Mucosa of rectum (tissue), 2 donors: ENCODE results near the gene CTRB1.
A peak's percentile ranks its signal among the peaks of the same experiment; 100 is the strongest.

Experiments used
- H3K27ac ChIP-seq, 2 donors: one replicate each; pipeline ENCODE4 v1.7.0; 2013; ENCODE audit warnings: inconsistent platforms in 2 of 2, low read depth in 2 of 2, low read length in 2 of 2
- H3K27me3 ChIP-seq, 2 donors: one replicate each; pipeline ENCODE4 v1.7.0; 2013; ENCODE audit warnings: low read length in 2 of 2; ENCODE audit not compliant: control insufficient read depth in 2 of 2, insufficient read depth in 2 of 2
- H3K36me3 ChIP-seq, 2 donors: one replicate each; pipeline ENCODE4 v1.7.0; 2013; ENCODE audit warnings: low read length in 2 of 2; ENCODE audit not compliant: control insufficient read depth in 2 of 2, insufficient read depth in 2 of 2
- H3K4me1 ChIP-seq, 2 donors: one replicate each; pipeline ENCODE4 v1.7.0; 2013; ENCODE audit warnings: low read length in 2 of 2, mild to moderate bottlenecking in 1 of 2; ENCODE audit not compliant: control insufficient read depth in 2 of 2, insufficient read depth in 2 of 2
- H3K4me3 ChIP-seq, 2 donors: one replicate each; pipeline ENCODE4 v1.7.0; 2013; ENCODE audit warnings: low read length in 2 of 2
- H3K9ac ChIP-seq, 2 donors: one replicate each; pipeline ENCODE4 v1.7.0; 2013; ENCODE audit warnings: low read length in 2 of 2, low read depth in 1 of 2, mild to moderate bottlenecking in 1 of 2
- H3K9me3 ChIP-seq, 2 donors: one replicate each; pipeline ENCODE4 v1.7.0; 2013; ENCODE audit warnings: low read length in 2 of 2; ENCODE audit not compliant: control insufficient read depth in 2 of 2
- donor health status: healthy.
- donor health status: Normal muscosa, but diverticular disease.

CTRB1 gene

DNA sequence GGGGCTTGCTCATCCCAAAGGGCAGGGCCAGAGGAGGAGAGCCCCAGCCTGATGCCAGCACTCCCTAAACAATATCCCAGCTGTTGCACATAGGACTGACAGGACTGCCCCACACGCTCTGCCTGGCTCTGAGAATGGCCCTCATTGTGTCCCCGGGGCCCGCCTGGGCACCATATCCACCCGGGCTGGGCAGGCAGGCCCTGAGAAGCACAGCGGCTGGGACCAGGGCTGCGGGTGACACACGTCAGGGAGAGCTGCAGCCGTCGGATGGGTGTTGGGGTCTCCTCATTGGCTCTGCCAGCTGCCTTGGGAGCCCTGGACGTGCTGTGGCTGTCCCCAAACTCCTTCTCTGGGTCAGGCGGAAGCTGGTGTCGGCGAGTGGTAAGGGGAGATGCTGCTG is 28.5 kb downstream of the CTRB1 start:
- H3K36me3 ChIP-seq, result peaks cover 0 to 5% of the 10 kb centered on the region in 2 donors
- no peak overlapping the region for H3K4me3 ChIP-seq
- no peaks in the 10 kb centered on the region for H3K9me3 ChIP-seq
- H3K9ac ChIP-seq, result no peak overlapping the region
- peaks cover 0 to 1% of the 10 kb centered on the region in 2 donors for H3K27me3 ChIP-seq
- H3K4me1 ChIP-seq, result peaks cover 54 to 67% of the 10 kb centered on the region in 2 donors
- H3K27ac ChIP-seq, result peak overlapping the region; percentile 35 to 95

DNA sequence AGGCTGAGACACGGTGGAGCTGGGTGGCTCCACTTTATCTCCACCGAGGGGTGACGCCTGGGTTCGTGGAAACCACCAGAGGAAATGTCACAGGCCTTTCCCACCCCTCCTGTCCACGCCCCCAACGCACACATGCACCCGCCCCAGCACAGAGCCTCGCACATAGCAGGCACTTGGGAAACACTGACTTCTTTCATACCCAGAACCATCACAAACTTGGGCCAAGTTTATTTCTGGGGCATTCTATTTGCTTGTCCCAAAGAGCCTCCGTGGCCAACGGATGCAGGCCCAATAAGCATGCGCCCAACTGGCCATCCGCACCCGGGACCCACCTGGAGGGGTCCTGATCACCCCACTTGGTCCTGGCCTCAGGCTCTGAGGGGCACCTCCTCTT is 29.4 kb downstream of the CTRB1 start:
- Histone ChIP-seq H3K4me1 (peaks cover 62 to 76% of the 10 kb centered on the region in 2 donors), H3K9me3 (no peaks in the 10 kb centered on the region), H3K4me3 (peak overlapping the region in 1 of 2 donors; percentile 26), H3K9ac (peak overlapping the region in 1 of 2 donors; percentile 47), H3K27ac (peak overlapping the region; percentile 49 to 95), H3K27me3 (peaks cover 0 to 3% of the 10 kb centered on the region in 2 donors), H3K36me3 (no peaks in the 10 kb centered on the region)

DNA sequence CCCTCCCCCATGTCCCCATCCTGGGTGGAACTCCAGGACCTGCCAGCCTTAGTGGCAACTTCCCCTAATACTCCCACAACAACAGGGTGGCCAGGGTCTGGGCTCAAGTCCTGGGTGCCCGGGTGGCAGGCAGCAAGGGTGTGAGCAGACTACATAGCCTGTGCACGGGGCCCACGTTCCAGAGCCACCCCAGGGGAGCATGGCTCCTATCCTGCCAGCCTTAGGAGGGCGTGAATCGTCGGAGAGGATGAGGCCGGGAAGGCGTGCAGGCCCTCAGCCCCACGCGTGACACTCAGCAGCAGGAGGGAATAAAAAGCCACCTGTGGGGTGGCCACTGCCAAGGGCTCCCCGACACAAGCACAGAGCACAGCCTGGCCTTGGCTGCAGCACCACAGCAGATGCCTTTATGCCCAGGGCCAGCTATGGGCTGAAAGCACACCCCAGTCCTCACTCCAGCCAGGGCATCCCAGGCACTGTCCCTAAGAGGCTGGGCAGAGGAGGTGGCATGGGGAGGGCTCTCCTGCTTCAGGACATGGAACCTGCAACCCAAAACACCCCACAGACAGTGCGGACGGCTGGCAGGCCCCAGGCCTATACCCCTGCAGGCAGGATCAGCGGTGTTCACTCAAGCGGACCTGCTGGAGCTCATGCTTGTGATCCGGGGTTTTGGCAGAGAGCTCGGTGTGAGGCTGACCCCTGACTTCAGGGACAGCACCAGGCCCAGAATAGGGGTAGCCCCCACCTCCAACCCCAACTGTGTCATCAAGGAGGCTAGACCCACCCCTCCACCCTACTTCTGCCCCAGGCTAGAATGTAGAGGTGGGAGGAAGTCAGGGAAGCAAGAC is 30.0 kb downstream of the CTRB1 start:
- H3K4me1 ChIP-seq, result peaks cover 61 to 75% of the 10 kb centered on the region in 2 donors
- H3K9me3 ChIP-seq, result no peaks in the 10 kb centered on the region
- H3K27ac ChIP-seq, result peak overlapping the region; percentile 49 to 95
- H3K9ac ChIP-seq, result peak overlapping the region; percentile 60 to 97
- peaks cover 0 to 3% of the 10 kb centered on the region in 2 donors for H3K27me3 ChIP-seq
- H3K4me3 ChIP-seq, result peak overlapping the region; percentile 26 to 86
- H3K36me3 ChIP-seq, result no peaks in the 10 kb centered on the region

DNA sequence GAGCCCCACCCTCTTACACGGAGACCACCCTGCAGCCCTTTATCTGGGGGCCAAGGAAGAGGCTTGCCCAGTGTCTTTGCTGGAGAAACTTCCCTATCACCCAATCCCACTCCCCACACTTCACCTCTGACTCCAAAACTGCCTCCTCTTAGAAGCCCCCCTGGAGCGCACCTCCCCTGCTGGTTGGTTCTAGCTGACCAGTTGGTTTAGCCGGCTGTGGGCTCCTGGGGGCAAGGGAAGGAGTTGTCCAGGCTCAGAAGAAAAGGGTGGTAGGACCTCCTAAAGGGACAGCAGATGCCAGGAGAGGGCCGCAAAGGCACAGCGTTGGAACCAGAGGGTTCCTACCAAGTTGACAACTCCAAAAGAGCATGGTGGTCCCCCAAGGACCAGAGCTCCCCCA is 30.7 kb downstream of the CTRB1 start:
- H3K4me1 ChIP-seq, result peaks cover 59 to 74% of the 10 kb centered on the region in 2 donors
- H3K9ac ChIP-seq, result peak overlapping the region; percentile 60 to 97
- H3K27ac ChIP-seq, result peak overlapping the region; percentile 95 to 97
- H3K27me3 ChIP-seq, result peaks cover 0 to 3% of the 10 kb centered on the region in 2 donors
- peak overlapping the region; percentile 86 to 90 for H3K4me3 ChIP-seq
- no peaks in the 10 kb centered on the region for H3K9me3 ChIP-seq
- no peaks in the 10 kb centered on the region for H3K36me3 ChIP-seq

DNA sequence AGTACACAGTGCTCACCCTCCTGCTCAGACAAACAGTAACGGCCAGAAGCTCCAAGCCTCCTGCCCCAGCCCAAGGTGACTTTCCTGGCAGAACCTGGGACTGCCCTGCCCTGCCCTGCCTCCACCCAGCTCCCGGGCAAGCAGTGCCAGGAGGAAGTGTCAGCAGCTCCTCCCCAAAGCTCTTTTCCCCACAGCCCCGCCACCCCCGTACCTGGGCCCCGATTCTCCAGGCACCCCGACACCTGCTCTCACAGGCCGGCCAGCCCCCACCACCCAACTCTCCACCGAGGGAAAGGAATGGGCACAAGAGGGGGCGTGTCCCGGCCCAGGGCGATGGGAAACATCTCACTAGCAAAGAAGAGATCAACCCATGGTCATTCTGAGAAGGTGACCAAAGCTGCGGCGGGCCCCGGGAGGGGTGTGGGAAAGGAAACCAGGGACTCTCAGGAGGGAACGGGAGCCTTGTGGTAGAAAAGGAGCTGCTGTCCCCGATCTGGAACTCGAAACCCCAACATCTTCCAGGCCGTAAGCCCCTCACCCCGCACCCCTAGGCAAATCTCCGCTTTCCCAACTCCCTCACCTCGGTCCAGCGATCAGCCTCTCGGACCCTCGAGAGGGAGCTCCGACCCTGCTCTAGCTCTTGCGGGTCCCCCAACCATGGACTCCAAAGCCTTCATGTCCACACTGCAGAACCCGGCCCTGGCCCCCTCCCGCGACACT is 31.5 kb downstream of the CTRB1 start:
- H3K4me3 ChIP-seq, result peak overlapping the region; percentile 86 to 90
- peaks cover 57 to 74% of the 10 kb centered on the region in 2 donors for H3K4me1 ChIP-seq
- H3K36me3 ChIP-seq, result no peaks in the 10 kb centered on the region
- peak overlapping the region; percentile 95 to 97 for H3K9ac ChIP-seq
- peak overlapping the region; percentile 95 to 97 for H3K27ac ChIP-seq
- H3K27me3 ChIP-seq, result peaks cover 0 to 3% of the 10 kb centered on the region in 2 donors
- no peaks in the 10 kb centered on the region for H3K9me3 ChIP-seq

DNA sequence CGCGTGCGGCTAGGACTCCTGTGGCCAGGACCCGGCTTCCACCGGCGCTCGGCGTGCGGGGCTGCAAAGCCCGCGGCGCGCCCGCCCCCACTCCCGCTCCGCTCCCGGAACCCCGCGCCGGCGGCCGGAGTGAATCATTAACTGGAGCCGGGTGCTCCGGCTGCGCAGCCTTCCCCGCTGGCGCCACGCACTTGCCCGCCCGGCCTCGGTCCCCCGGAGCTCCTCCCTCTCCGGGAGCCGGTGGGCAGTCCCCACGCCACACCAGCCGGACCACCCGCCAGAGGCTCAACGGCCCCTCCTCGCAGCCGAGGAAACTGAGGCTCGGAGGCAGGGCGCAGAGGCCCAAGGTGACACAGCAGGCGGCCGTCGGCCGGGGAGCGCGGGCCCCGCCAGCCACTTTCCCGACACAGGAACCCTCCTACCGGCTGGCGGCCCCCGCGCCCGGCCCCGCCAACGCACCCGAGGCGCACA is 32.1 kb downstream of the CTRB1 start:
- H3K27ac ChIP-seq, result peak overlapping the region; percentile 95 to 97
- H3K36me3 ChIP-seq, result no peaks in the 10 kb centered on the region
- peak overlapping the region; percentile 86 to 90 for H3K4me3 ChIP-seq
- peaks cover 0 to 3% of the 10 kb centered on the region in 2 donors for H3K27me3 ChIP-seq
- H3K9ac ChIP-seq, result peak overlapping the region; percentile 95 to 97
- no peaks in the 10 kb centered on the region for H3K9me3 ChIP-seq
- peaks cover 51 to 70% of the 10 kb centered on the region in 2 donors for H3K4me1 ChIP-seq

DNA sequence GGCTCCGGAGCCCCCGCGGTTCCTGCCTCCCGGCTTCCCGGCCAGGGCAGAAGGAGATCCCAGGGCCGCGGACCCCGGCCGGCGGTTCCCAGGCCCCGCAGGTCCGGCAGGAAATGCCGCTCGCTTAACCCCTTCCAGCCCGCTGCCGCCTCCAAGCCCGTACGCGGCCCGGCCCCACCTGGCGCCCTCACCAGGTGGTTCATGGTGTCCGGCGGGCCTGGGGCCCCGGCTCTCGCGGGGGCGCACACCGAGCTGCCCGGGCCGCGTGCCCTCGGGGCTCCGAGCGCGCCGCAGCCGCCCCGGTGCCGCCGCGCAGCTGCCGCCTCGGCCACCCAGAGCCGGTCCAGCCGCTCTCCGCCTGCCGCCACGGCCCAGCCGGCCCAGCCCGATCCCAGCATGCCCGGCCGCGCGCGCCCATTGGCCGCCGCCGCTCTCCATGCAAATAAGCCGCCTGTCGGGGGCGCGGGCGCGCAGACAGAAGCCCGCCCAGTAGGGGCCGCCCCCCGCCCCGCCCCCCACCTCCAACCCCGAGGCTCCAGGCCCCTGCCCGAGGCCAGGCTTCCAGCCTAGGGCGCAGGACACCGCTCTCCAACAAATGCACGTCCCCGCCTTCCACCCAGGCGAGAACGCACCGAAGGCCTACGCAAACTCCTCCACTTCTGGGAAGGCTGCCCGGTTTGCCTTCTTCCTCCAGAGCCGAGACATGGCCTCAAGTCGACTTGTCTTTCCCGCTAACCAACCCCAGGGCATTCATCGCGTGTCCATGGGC is 32.7 kb downstream of the CTRB1 start, which contains the start of gene BCAR1:
Gene BCAR1 (minus strand): TSS at position 345 of the 769 bp plus-strand sequence. CDS start 142 bp downstream, at position 203.
- peak within 1 kb of the TSS; percentile 95 to 97 for H3K27ac ChIP-seq
- no peaks in the 10 kb centered on the region for H3K36me3 ChIP-seq
- H3K9me3 ChIP-seq, result no peaks in the 10 kb centered on the region
- peaks cover 54 to 70% of the 10 kb centered on the region in 2 donors for H3K4me1 ChIP-seq
- peaks cover 0 to 3% of the 10 kb centered on the region in 2 donors for H3K27me3 ChIP-seq
- H3K4me3 ChIP-seq, result peak within 1 kb of the TSS; percentile 86 to 90
- H3K9ac ChIP-seq, result peak within 1 kb of the TSS; percentile 95 to 97

DNA sequence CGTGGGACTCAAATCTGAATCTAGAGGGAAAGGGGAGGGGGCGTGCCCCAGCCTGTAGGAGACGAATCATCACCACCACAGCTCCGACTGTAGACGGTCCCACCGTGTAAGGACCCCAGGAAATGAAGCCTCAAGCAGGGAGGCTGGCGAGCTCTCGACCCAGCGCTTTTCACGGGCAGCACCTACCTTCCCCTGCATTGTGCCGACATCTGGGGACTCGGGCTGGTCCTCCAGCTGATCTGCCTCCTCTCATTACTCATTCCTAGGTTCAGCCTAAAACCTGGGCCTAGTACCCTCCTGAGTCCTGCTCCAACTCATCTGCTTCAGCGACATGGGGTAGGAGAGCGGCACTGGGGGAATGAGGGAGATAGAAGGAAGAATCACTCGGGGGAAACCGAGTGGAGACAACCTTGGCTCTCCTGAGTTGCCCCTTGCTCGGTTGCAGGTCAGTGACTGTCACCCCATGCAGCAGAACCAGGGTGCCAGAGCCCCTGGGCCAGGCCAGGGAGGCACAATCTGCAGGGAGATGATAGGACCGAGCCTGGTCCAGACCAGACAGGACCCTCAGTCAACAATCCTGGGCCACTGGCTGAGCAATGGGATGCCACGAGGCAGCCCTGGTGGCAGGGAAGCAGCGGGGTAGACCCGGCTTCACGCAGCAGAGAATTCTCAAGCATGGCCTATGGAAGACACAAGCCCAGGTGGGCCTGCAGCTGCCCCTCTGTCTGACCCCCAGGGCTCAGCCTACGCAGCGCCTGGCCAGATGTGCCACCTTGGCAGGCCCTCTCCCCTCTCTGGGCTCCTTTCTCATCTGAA is 33.5 kb downstream of the CTRB1 start:
- peaks cover 61 to 73% of the 10 kb centered on the region in 2 donors for H3K4me1 ChIP-seq
- H3K4me3 ChIP-seq, result peak overlapping the region; percentile 32 to 55
- H3K9me3 ChIP-seq, result no peaks in the 10 kb centered on the region
- H3K27ac ChIP-seq, result peak overlapping the region; percentile 75 to 80
- H3K9ac ChIP-seq, result peak overlapping the region in 1 of 2 donors; percentile 55
- no peaks in the 10 kb centered on the region for H3K36me3 ChIP-seq
- H3K27me3 ChIP-seq, result peaks cover 0 to 3% of the 10 kb centered on the region in 2 donors
